Iris pigment epithelial cell (primary cell): ENCODE measurements around the gene SPRYD3.

Source experiments
- DNase-seq: peaks from one replicate; pipeline ENCODE4 v3.0.0-alpha.2; 2011; ENCODE audit warnings: low read depth

SPRYD3 gene

GRCh38 chr12:53025250-53025649 lies 53.9 kb downstream of the SPRYD3 start:
- DNase-seq = no peak

DNA sequence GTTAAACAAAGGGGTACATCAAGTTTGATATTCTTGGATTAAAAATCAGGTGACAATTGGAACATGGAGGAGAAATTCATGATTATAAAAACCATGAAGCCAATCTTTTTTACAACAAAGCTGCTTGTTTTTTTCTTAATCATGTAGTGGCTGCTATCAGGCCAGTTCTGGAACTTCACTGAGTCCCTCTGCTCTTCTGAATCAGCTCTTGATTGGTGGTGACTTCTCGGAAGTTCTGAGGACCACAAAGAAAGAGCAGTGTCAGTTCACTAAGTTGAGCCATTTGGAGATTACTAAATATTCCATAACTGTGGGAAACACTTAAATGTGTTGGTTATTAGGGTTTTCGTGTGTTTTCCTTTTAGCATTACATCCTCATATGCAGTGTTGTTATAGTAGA lies 64.5 kb downstream of the SPRYD3 start:
- no peak for DNase-seq
